H9 (cell line): ENCODE measurements around the gene POLR2H. TPM values are rescaled to one million over a fixed set of nuclear protein-coding genes. Genes with fewer than 3 reads are reported as not detected.

Source experiments
- DNase-seq: peaks from one replicate; pipeline ENCODE4 v3.0.0-alpha.2; 2017
- H2AFZ ChIP-seq: one replicate; pipeline ENCODE4 v1.6.1; 2013; ENCODE audit warnings: mild to moderate bottlenecking, low read length, control low read depth, moderate library complexity
- H2AK5ac ChIP-seq: 2 replicates; pipeline ENCODE4 v1.6.1; 2013; ENCODE audit warnings: low read length, control low read depth, mixed read lengths; ENCODE audit not compliant: insufficient read length
- H2BK120ac ChIP-seq: one replicate; pipeline ENCODE4 v1.6.1; 2013; ENCODE audit warnings: low read depth, mild to moderate bottlenecking, low read length, control low read depth, inconsistent platforms; ENCODE audit not compliant: poor library complexity, severe bottlenecking
- H2BK12ac ChIP-seq: 2 replicates; pipeline ENCODE4 v1.6.1; 2013; ENCODE audit warnings: low read length, control low read depth, mixed read lengths, low read depth; ENCODE audit not compliant: insufficient read length
- H2BK15ac ChIP-seq: 2 replicates; pipeline ENCODE4 v1.6.1; 2013; ENCODE audit warnings: low read depth, low read length, control low read depth
- H2BK20ac ChIP-seq: one replicate; pipeline ENCODE4 v1.6.1; 2013; ENCODE audit warnings: low read depth, mild to moderate bottlenecking, low read length, control low read depth, inconsistent platforms; ENCODE audit not compliant: poor library complexity, severe bottlenecking
- H2BK5ac ChIP-seq: 2 replicates; pipeline ENCODE4 v1.6.1; 2013; ENCODE audit warnings: low read length, control low read depth, mixed read lengths; ENCODE audit not compliant: insufficient read length
- H3K14ac ChIP-seq: 2 replicates; pipeline ENCODE4 v1.6.1; 2013; ENCODE audit warnings: low read length, control low read depth; ENCODE audit not compliant: insufficient read depth
- H3K18ac ChIP-seq: 2 replicates; pipeline ENCODE4 v1.6.1; 2013; ENCODE audit warnings: low read depth, mild to moderate bottlenecking, mixed read lengths, low read length, control low read depth; ENCODE audit not compliant: insufficient read length
- H3K23ac ChIP-seq: 2 replicates; pipeline ENCODE4 v1.6.1; 2013; ENCODE audit warnings: low read length, control low read depth, mixed read lengths, low read depth; ENCODE audit not compliant: insufficient read length
- H3K23me2 ChIP-seq: 2 replicates; pipeline ENCODE4 v1.6.1; 2013; ENCODE audit warnings: low read depth, mild to moderate bottlenecking, mixed read lengths, low read length, control low read depth; ENCODE audit not compliant: insufficient read length, poor library complexity, severe bottlenecking
- H3K27ac ChIP-seq: 2 replicates; pipeline ENCODE4 v1.5.1; 2013; ENCODE audit warnings: low read length, control low read depth, mixed read lengths, low read depth; ENCODE audit not compliant: insufficient read length
- H3K27me3 ChIP-seq: 2 replicates; pipeline ENCODE4 v1.6.1; 2013; ENCODE audit warnings: low read length, control low read depth, inconsistent platforms; ENCODE audit not compliant: insufficient read depth
- H3K4ac ChIP-seq: 2 replicates; pipeline ENCODE4 v1.6.1; 2013; ENCODE audit warnings: low read depth, mild to moderate bottlenecking, control low read depth, inconsistent platforms, low read length, moderate library complexity
- H3K4me1 ChIP-seq: 2 replicates; pipeline ENCODE4 v1.6.1; 2013; ENCODE audit warnings: low read length, control low read depth, inconsistent platforms; ENCODE audit not compliant: insufficient read depth
- H3K4me2 ChIP-seq: 2 replicates; pipeline ENCODE4 v1.6.1; 2013; ENCODE audit warnings: low read length, control low read depth, mixed read lengths; ENCODE audit not compliant: insufficient read length, insufficient read depth
- H3K56ac ChIP-seq: 2 replicates; pipeline ENCODE4 v1.6.1; 2013; ENCODE audit warnings: low read depth, mild to moderate bottlenecking, mixed read lengths, low read length, control low read depth; ENCODE audit not compliant: insufficient read length
- H3K79me1 ChIP-seq: 2 replicates; pipeline ENCODE4 v1.6.1; 2013; ENCODE audit warnings: low read depth, mild to moderate bottlenecking, moderate library complexity, low read length, control low read depth, inconsistent platforms; ENCODE audit not compliant: insufficient read depth, poor library complexity, severe bottlenecking
- H3K79me2 ChIP-seq: 2 replicates; pipeline ENCODE4 v1.6.1; 2013; ENCODE audit warnings: low read length, control low read depth, inconsistent platforms; ENCODE audit not compliant: insufficient read depth
- H3K9ac ChIP-seq: 2 replicates; pipeline ENCODE4 v1.6.1; 2013; ENCODE audit warnings: low read length, control low read depth, mixed read lengths; ENCODE audit not compliant: insufficient read length; ENCODE audit errors: extremely low read depth
- H3K9me3 ChIP-seq: one replicate; pipeline ENCODE4 v1.6.1; 2013; ENCODE audit warnings: low read depth, low read length, inconsistent platforms; ENCODE audit not compliant: control insufficient read depth
- H3T11ph ChIP-seq: one replicate; pipeline ENCODE4 v1.6.1; 2013; ENCODE audit warnings: mild to moderate bottlenecking, low read length, control low read depth, inconsistent platforms
- H4K20me1 ChIP-seq: one replicate; pipeline ENCODE4 v1.6.1; 2013; ENCODE audit not compliant: control insufficient read depth, insufficient read length, insufficient read depth
- H4K5ac ChIP-seq: 2 replicates; pipeline ENCODE4 v1.6.1; 2013; ENCODE audit warnings: low read depth, mild to moderate bottlenecking, mixed read lengths, low read length, control low read depth; ENCODE audit not compliant: insufficient read length
- H4K8ac ChIP-seq: replicated peaks from 2 replicates; pipeline ENCODE4 v1.6.1; 2013; ENCODE audit warnings: low read length, control low read depth, mixed read lengths, low read depth; ENCODE audit not compliant: insufficient read length
- H4K91ac ChIP-seq: 2 replicates; pipeline ENCODE4 v1.6.1; 2013; ENCODE audit warnings: low read depth, mild to moderate bottlenecking, moderate library complexity, mixed read lengths, low read length, control low read depth; ENCODE audit not compliant: insufficient read length
- H3K27ac Mint-ChIP-seq, 3 experiments: 2 replicates in 2 of 3; 3 replicates in 1 of 3; pipeline ENCODE4 v1.8.0; 2020 to 2021; ENCODE audit warnings: mixed read lengths in 3 of 3, mild to moderate bottlenecking in 1 of 3, moderate library complexity in 1 of 3
- H3K27me3 Mint-ChIP-seq: 2 replicates; pipeline ENCODE4 v1.8.0; 2021; ENCODE audit warnings: low read depth, mild to moderate bottlenecking, moderate library complexity, mixed read lengths
- H3K36me3 Mint-ChIP-seq, 3 experiments: 2 replicates in 2 of 3; 3 replicates in 1 of 3; pipeline ENCODE4 v1.8.0; 2020 to 2021; ENCODE audit warnings: low read depth in 3 of 3, mixed read lengths in 3 of 3; ENCODE audit not compliant: insufficient read depth in 1 of 3
- H3K4me1 Mint-ChIP-seq, 2 experiments: 2 replicates each; pipeline ENCODE4 v1.8.0; 2020; ENCODE audit warnings: mixed read lengths in 2 of 2
- H3K4me3 Mint-ChIP-seq, 2 experiments: 2 replicates in 1 of 2; 3 replicates in 1 of 2; pipeline ENCODE4 v1.8.0; 2020 to 2021; ENCODE audit warnings: mild to moderate bottlenecking in 2 of 2, mixed read lengths in 2 of 2, moderate library complexity in 1 of 2
- H3K9me3 Mint-ChIP-seq, 2 experiments: 2 replicates in 1 of 2; 3 replicates in 1 of 2; pipeline ENCODE4 v1.8.0; 2020; ENCODE audit warnings: mild to moderate bottlenecking in 2 of 2, mixed read lengths in 2 of 2, moderate library complexity in 1 of 2
- CTCF ChIP-seq: fragments of 200-600 bp; sonication (generic); conservative IDR thresholded peaks from 3 replicates; pipeline ENCODE4 v1.8.0; 2021; ENCODE audit warnings: antibody characterized with exemption, mild to moderate bottlenecking
- WGBS: extraction: QIAGEN DNeasy Blood & Tissue Kit; methylation state at CpG from one replicate; pipeline ENCODE4 v1.1.7; 2013; ENCODE audit warnings: missing lambda C conversion rate, low lambda C conversion rate, mixed read lengths; ENCODE audit not compliant: insufficient read length; ENCODE audit errors: extremely low coverage; 5-methylcytosine and 5-hydroxymethylcytosine counted together
- total RNA-seq: library from RNA; stranded (reverse); gene quantifications from 2 replicates; pipeline ENCODE4 v1.2.1, GENCODE V29; 2021

The POLR2H gene
- total RNA-seq, 1 experiment from 2014 or later, result 115 TPM

DNA sequence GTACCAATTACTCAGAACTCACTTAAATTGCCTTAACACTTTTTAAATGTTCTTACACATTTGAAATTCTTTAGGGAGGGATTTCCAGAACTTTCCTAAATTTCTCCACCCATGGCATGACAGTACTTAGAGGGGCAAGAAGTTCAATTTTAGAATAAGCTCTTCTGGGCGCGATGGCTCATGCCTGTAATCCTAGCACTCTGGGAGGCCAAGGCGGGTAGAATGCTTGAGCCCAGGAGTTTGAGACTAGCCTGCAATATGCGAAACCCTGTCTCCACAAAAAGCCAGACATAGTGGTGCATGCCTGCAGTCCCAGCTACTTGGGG is 13.5 kb upstream of the POLR2H start:
- no peak overlapping the region for H2AK5ac ChIP-seq
- peaks cover 15 to 21% of the 10 kb centered on the region in 2 experiments for H3K4me1 Mint-ChIP-seq
- no peaks in the 10 kb centered on the region for H4K20me1 ChIP-seq
- 0 out of 2 replicates have a peak, but pooled peaks cover 2% of the 10 kb centered on the region for H3K4me1 ChIP-seq
- no peak overlapping the region for H3K18ac ChIP-seq
- no peak overlapping the region for H4K5ac ChIP-seq
- H3K23me2 ChIP-seq, result no peaks in the 10 kb centered on the region
- H3K27me3 ChIP-seq, result no peaks in the 10 kb centered on the region
- no peak overlapping the region for H3K4me2 ChIP-seq
- H2BK15ac ChIP-seq, result no peak overlapping the region
- H3K4me3 Mint-ChIP-seq, result no peak overlapping the region
- H3K27me3 Mint-ChIP-seq, result no peaks in the 10 kb centered on the region
- no peak overlapping the region for H2BK12ac ChIP-seq
- no CpG with 5 or more reads among the region's 4 CpGs for WGBS
- no peaks in the 10 kb centered on the region for H3K79me2 ChIP-seq
- peaks cover 12 to 42% (median 35%) of the 10 kb centered on the region in 3 experiments; a peak in 6 of 7 replicates for H3K36me3 Mint-ChIP-seq
- no peak overlapping the region for H3K23ac ChIP-seq
- no peak for TF ChIP-seq CTCF
- H4K91ac ChIP-seq, result no peak overlapping the region
- no peaks in the 10 kb centered on the region for H3K9me3 ChIP-seq
- H3T11ph ChIP-seq, result no peak overlapping the region
- no peak overlapping the region for H3K14ac ChIP-seq
- no peak for DNase-seq
- no peak overlapping the region for H3K27ac ChIP-seq
- no peak overlapping the region for H3K4ac ChIP-seq
- H4K8ac ChIP-seq, result no peak overlapping the region
- no peak overlapping the region for H3K9ac ChIP-seq
- H3K56ac ChIP-seq, result no peak overlapping the region
- no peak overlapping the region for H2BK20ac ChIP-seq
- no peaks in the 10 kb centered on the region for H3K9me3 Mint-ChIP-seq
- H2BK5ac ChIP-seq, result no peak overlapping the region
- peak overlapping the region in 1 of 3 experiments; percentile 52; a peak in 1 of 7 replicates for H3K27ac Mint-ChIP-seq
- H3K79me1 ChIP-seq, result no peaks in the 10 kb centered on the region
- no peak overlapping the region for H2AFZ ChIP-seq
- no peak overlapping the region for H2BK120ac ChIP-seq
